Cardiac muscle cell (in vitro differentiated cells and primary cell): Measurements from ENCODE around the gene SLC15A5. TPM values are rescaled to one million over a fixed set of nuclear protein-coding genes. Genes with fewer than 3 reads are reported as not detected.

Experiments
- DNase-seq, 2 donors: peaks; one replicate each; pipeline versions ENCODE4 v3.0.0 to v3.0.0-alpha.2; 2010 to 2017; ENCODE audit warnings: low read depth in 1 of 2, low spot score in 1 of 2
- H3K27ac ChIP-seq: fragments of 200-600 bp; sonication (generic); 2 replicates; pipeline ENCODE4 v1.5.1; 2016
- H3K27me3 ChIP-seq: fragments of 200-600 bp; sonication (generic); 2 replicates; pipeline ENCODE4 v1.6.0; 2016; ENCODE audit warnings: control low read depth
- H3K36me3 ChIP-seq: fragments of 200-600 bp; sonication (generic); 2 replicates; pipeline ENCODE4 v1.5.1; 2016; ENCODE audit warnings: control low read depth
- H3K4me1 ChIP-seq: fragments of 200-600 bp; sonication (generic); 2 replicates; pipeline ENCODE4 v1.8.1; 2017; ENCODE audit warnings: low read depth, mild to moderate bottlenecking, mixed run types
- H3K4me3 ChIP-seq: fragments of 200-600 bp; sonication (generic); 2 replicates; pipeline ENCODE4 v1.5.1; 2016; ENCODE audit warnings: mild to moderate bottlenecking
- H3K9me3 ChIP-seq: fragments of 200-600 bp; sonication (generic); 2 replicates; pipeline ENCODE4 v1.5.1; 2017; ENCODE audit warnings: low read depth, mild to moderate bottlenecking, control low read depth
- polyA plus RNA-seq: library from polyadenylated mRNA; unstranded; fragments of >200 nt; fragmentation: Nextera tagmentation; extraction: Ambion mirVana; gene quantifications from 2 replicates; pipeline ENCODE4 v1.2.1, GENCODE V29; 2016
- total RNA-seq: library from RNA; depleted of rRNA; stranded (reverse); fragments of >200 nt; gene quantifications from 2 replicates; pipeline ENCODE4 v1.2.3, GENCODE V29; 2016
- TF ChIP-seq, protein P1 (sequence below): IDR thresholded peaks from 2 replicates; pipeline ENCODE4 v1.5.1; 2012; ENCODE audit warnings: low read depth, mild to moderate bottlenecking, low read length

The SLC15A5 gene
- total and polyA plus RNA-seq, 2 experiments from 2014 or later = not detected

DNA sequence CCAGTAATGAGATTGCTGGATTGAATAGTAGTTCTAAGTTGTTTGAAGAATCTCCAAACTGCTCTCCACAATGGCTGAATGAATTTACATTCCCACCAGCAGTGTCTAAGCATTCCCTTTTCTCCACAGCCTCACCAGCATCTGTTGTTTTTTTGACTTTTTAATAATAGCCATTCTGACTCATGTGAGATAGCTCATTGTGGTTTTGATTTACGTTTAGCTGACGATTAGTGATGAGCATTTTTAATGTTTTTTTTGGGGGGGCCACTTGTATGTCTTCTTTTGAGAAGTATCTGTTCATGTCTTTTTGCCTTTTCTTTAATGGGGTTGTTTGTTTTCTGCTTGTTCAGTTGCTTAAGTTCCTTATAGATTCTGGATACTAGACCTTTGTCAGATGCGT is 8.1 kb upstream of the SLC15A5 start:
- Histone ChIP-seq H3K27ac (no peak overlapping the region), H3K4me1 (no peaks in the 10 kb centered on the region), H3K9me3 (no peaks in the 10 kb centered on the region), H3K4me3 (no peak overlapping the region), H3K27me3 (no peaks in the 10 kb centered on the region), H3K36me3 (no peaks in the 10 kb centered on the region)
- TF ChIP-seq, protein P1, sequence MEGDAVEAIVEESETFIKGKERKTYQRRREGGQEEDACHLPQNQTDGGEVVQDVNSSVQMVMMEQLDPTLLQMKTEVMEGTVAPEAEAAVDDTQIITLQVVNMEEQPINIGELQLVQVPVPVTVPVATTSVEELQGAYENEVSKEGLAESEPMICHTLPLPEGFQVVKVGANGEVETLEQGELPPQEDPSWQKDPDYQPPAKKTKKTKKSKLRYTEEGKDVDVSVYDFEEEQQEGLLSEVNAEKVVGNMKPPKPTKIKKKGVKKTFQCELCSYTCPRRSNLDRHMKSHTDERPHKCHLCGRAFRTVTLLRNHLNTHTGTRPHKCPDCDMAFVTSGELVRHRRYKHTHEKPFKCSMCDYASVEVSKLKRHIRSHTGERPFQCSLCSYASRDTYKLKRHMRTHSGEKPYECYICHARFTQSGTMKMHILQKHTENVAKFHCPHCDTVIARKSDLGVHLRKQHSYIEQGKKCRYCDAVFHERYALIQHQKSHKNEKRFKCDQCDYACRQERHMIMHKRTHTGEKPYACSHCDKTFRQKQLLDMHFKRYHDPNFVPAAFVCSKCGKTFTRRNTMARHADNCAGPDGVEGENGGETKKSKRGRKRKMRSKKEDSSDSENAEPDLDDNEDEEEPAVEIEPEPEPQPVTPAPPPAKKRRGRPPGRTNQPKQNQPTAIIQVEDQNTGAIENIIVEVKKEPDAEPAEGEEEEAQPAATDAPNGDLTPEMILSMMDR = no peak
- peak in 1 of 2 donors; percentile 40 for DNase-seq

DNA sequence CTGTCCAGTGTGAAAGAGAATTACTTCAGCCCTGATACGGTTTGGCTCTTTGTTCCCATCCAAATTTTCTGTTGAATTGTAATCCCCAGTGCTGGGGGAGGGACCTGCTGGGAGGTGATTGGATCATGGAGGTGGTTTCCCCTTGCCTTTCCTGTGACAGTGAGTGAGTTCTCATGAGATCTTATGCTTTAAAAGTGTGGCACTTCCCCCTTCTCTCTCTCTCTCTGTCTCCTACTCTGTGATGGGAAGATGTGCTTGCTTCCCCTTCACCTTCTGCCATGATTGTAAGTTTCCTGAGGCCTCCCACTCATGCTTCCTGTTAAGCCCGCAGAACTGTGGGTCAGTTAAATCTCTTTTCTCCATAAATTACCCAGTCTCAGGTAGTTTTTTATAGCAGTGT is 5.5 kb upstream of the SLC15A5 start:
- H3K4me1 ChIP-seq = peaks cover 3% of the 10 kb centered on the region
- TF ChIP-seq, protein P1 = no peak
- H3K27me3 ChIP-seq = no peaks in the 10 kb centered on the region
- DNase-seq = no peak
- no peaks in the 10 kb centered on the region for H3K36me3 ChIP-seq
- H3K9me3 ChIP-seq = no peaks in the 10 kb centered on the region
- H3K27ac ChIP-seq = no peak overlapping the region
- H3K4me3 ChIP-seq = no peak overlapping the region

DNA sequence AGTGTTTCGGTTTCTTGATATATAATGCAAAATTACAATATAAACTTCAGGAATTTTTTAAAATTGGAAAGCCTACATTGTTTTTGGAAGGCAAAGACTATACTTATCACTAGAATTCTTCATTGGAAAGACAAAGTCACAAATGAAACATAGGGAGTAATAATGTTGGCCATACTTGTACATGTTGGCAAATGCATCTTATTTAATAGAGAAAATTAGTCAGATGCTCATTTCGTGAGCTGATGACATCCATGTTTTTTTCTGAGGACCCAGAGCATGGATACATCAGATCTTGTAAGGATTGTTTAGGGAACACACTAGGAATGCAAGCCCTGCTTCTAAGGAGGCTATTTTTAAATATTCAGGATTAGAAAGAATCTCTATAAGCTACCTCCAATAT is 4.6 kb upstream of the SLC15A5 start:
- H3K4me3 ChIP-seq = no peak overlapping the region
- no peaks in the 10 kb centered on the region for H3K27me3 ChIP-seq
- H3K36me3 ChIP-seq = no peaks in the 10 kb centered on the region
- H3K27ac ChIP-seq = no peak overlapping the region
- TF ChIP-seq, protein P1 = no peak
- H3K4me1 ChIP-seq = peaks cover 4% of the 10 kb centered on the region
- H3K9me3 ChIP-seq = no peaks in the 10 kb centered on the region
- no peak for DNase-seq

DNA sequence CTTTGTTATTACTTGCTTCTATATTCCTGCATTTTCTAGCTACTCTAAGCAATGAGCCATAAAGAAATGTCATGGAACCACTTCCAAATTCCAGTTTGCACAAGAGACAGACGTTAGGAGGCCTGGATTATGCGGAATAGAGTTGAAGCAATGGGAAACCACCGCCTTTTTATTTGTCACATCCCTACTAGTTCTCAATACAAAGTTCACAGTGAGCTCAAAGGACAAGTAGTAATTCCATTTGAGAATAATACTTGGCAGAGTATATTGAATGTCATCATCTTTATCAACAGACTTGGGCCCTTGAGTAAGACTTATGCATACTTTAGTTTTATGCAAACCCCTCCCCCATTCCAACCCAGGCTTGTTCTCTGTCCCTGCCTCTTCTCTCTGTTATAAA is 3.7 kb upstream of the SLC15A5 start:
- Histone ChIP-seq H3K4me1 (peaks cover 4% of the 10 kb centered on the region), H3K4me3 (no peak overlapping the region), H3K36me3 (no peaks in the 10 kb centered on the region), H3K27ac (no peak overlapping the region), H3K27me3 (no peaks in the 10 kb centered on the region), H3K9me3 (no peaks in the 10 kb centered on the region)
- TF ChIP-seq, protein P1 = no peak
- DNase-seq = peak in 1 of 2 donors; percentile 89

DNA sequence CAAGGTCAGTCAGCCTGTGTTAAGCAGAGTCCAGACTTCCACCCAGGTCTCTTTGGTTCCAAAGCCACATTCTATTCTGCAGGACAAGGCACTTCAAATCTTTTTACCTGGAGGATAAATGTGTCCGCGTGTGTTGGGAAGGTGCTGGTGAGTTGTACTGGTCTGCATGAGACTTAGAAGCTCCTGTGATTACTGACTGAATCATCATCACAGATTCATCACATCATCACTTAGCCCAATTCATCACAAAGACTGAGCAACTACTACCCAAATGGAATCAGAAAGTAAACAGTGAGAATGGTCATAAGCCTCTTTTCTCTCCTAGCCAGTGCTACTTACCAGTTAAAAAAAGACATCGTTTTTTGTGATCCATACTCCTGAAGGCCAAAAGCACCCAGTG is 5.3 kb downstream of the SLC15A5 start:
- no peaks in the 10 kb centered on the region for H3K27me3 ChIP-seq
- TF ChIP-seq, protein P1 = no peak
- no peaks in the 10 kb centered on the region for H3K36me3 ChIP-seq
- H3K27ac ChIP-seq = no peak overlapping the region
- no peak for DNase-seq
- no peaks in the 10 kb centered on the region for H3K9me3 ChIP-seq
- H3K4me1 ChIP-seq = no peaks in the 10 kb centered on the region
- H3K4me3 ChIP-seq = no peak overlapping the region

DNA sequence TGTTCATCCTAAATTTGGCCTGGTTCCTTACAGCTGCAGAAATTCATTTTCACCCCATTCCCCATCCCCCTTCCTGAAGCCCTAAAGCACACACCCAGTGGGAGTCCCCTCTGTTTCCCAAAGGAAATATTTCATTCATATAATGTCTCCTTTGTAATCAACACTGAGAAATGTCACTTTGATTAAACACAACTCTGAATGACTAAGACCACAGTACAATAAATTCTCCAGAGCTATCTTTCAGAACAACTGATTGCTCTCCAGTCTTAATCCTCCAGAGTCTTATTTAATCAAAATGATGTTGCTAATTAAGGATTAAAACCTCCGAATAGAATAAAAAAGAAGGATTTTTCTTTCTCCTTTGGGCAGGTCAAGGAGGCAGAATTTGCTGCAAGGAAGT is 6.4 kb downstream of the SLC15A5 start:
- Histone ChIP-seq H3K27ac (no peak overlapping the region), H3K4me1 (no peaks in the 10 kb centered on the region), H3K36me3 (no peaks in the 10 kb centered on the region), H3K27me3 (no peaks in the 10 kb centered on the region), H3K9me3 (no peaks in the 10 kb centered on the region), H3K4me3 (no peak overlapping the region)
- DNase-seq = no peak
- TF ChIP-seq, protein P1 = no peak
